ENCODE data around the gene GCLC.

GRCh38 chr6:53498649-53499048 lies 46.3 kb downstream of the GCLC start:
- TF ChIP-seq POLR2AphosphoS5 (IDR thresholded peaks at IDR 0.05; ENCODE audit: borderline replicate concordance, low read depth, low read length) (no peak), EZH2 (IDR thresholded peaks at IDR 0.05) (no peak)

Measured in SK-N-MC (cell line).